Chondrocyte (in vitro differentiated cells): Measurements from ENCODE around the gene SIGLEC11. TPM values are rescaled to one million over a fixed set of nuclear protein-coding genes. Genes with fewer than 3 reads are reported as not detected.

ENCODE experiments used
- DNase-seq: peaks from one replicate; pipeline ENCODE4 v3.0.0; 2021; ENCODE audit warnings: mixed read lengths, low spot score
- H3K27ac Mint-ChIP-seq: one replicate; pipeline ENCODE4 v1.8.0; 2021; ENCODE audit warnings: mild to moderate bottlenecking, moderate library complexity, mixed read lengths; ENCODE audit not compliant: unreplicated experiment
- H3K27me3 Mint-ChIP-seq: 2 replicates; pipeline ENCODE4 v1.8.0; 2021; ENCODE audit warnings: low read depth, mixed read lengths
- H3K36me3 Mint-ChIP-seq: 2 replicates; pipeline ENCODE4 v1.8.0; 2021; ENCODE audit warnings: low read depth, mixed read lengths
- H3K4me1 Mint-ChIP-seq: 2 replicates; pipeline ENCODE4 v1.8.0; 2021; ENCODE audit warnings: low read depth, mild to moderate bottlenecking, mixed read lengths
- H3K4me3 Mint-ChIP-seq: one replicate; pipeline ENCODE4 v1.8.0; 2021; ENCODE audit warnings: mild to moderate bottlenecking, moderate library complexity, mixed read lengths; ENCODE audit not compliant: unreplicated experiment
- H3K9me3 Mint-ChIP-seq: 2 replicates; pipeline ENCODE4 v1.8.0; 2021; ENCODE audit warnings: low read depth, mixed read lengths
- CTCF ChIP-seq: fragments of 200-600 bp; sonication (generic); IDR thresholded peaks from 2 replicates; pipeline ENCODE4 v1.5.0; 2021; ENCODE audit warnings: antibody characterized with exemption, mild to moderate bottlenecking, moderate library complexity
- total RNA-seq: library from RNA; stranded (reverse); gene quantifications from 3 replicates; pipeline ENCODE4 v1.2.1, GENCODE V29; 2021

Gene SIGLEC11
- total RNA-seq, 1 donor from 2014 or later = not detected

- Mint-ChIP-seq H3K4me3 (no peak overlapping the region), H3K4me1 (peaks cover 17% of the 10 kb centered on the region), H3K27me3 (no peaks in the 10 kb centered on the region), H3K36me3 (peaks cover 27% of the 10 kb centered on the region), H3K27ac (no peak overlapping the region), H3K9me3 (no peaks in the 10 kb centered on the region)
- TF ChIP-seq CTCF = no peak
- no peak for DNase-seq
Measured at GRCh38 chr19:50000038-50000840, 39.3 kb upstream of the SIGLEC11 start.

GRCh38 chr19:49999371-50000010 is 38.5 kb upstream of the SIGLEC11 start:
- no peak overlapping the region for H3K4me3 Mint-ChIP-seq

GRCh38 chr19:49997709-49998108 is 36.7 kb upstream of the SIGLEC11 start:
- Mint-ChIP-seq H3K27ac (no peak overlapping the region), H3K27me3 (no peaks in the 10 kb centered on the region), H3K4me1 (no peaks in the 10 kb centered on the region), H3K36me3 (peaks cover 43% of the 10 kb centered on the region), H3K4me3 (no peak overlapping the region), H3K9me3 (no peaks in the 10 kb centered on the region)
- no peak for DNase-seq
- no peak for TF ChIP-seq CTCF

More at GRCh38 chr19:49999371-50000010, 38.5 kb upstream of the SIGLEC11 start:
- TF ChIP-seq CTCF = no peak
- Mint-ChIP-seq H3K36me3 (peaks cover 33% of the 10 kb centered on the region), H3K9me3 (no peaks in the 10 kb centered on the region), H3K27ac (no peak overlapping the region), H3K4me1 (peaks cover 10% of the 10 kb centered on the region), H3K27me3 (no peaks in the 10 kb centered on the region)
- DNase-seq = no peak

- Mint-ChIP-seq H3K27ac (no peak overlapping the region), H3K27me3 (no peaks in the 10 kb centered on the region), H3K4me1 (no peaks in the 10 kb centered on the region), H3K9me3 (no peaks in the 10 kb centered on the region), H3K4me3 (no peak overlapping the region), H3K36me3 (peaks cover 29% of the 10 kb centered on the region)
- TF ChIP-seq CTCF = no peak
- no peak for DNase-seq
Measured at GRCh38 chr19:49988433-49988832, 27.5 kb upstream of the SIGLEC11 start.

- H3K4me3 Mint-ChIP-seq = no peak overlapping the region
- H3K4me1 Mint-ChIP-seq = no peaks in the 10 kb centered on the region
- H3K27me3 Mint-ChIP-seq = no peaks in the 10 kb centered on the region
- no peaks in the 10 kb centered on the region for H3K9me3 Mint-ChIP-seq
- no peak overlapping the region for H3K27ac Mint-ChIP-seq
- no peak for TF ChIP-seq CTCF
- peaks cover 29% of the 10 kb centered on the region for H3K36me3 Mint-ChIP-seq
- DNase-seq = no peak
Measured at GRCh38 chr19:49988007-49988406, 27.0 kb upstream of the SIGLEC11 start.
